HEK293T (cell line): ENCODE measurements around the gene NFYC.

ENCODE experiments used
- CTCF ChIA-PET: fragments of 350-600 bp; formaldehyde crosslinking; extraction: SDS; loops from one replicate; lab custom pipeline; 2021; ENCODE audit warnings: antibody characterized with exemption, inconsistent platforms; lab: Yijun Ruan, JAX
- POLR2A ChIA-PET: fragments of 350-600 bp; formaldehyde crosslinking; extraction: SDS; loops from one replicate; lab custom pipeline; 2020; ENCODE audit warnings: antibody characterized with exemption, inconsistent platforms; lab: Yijun Ruan, JAX
- DNase-seq: peaks from one replicate; pipeline ENCODE4 v3.0.0; 2012; ENCODE audit warnings: mixed read lengths; ENCODE audit errors: extremely low spot score
- ARNT ChIP-seq: fragments of 450-650 bp; IDR thresholded peaks from 2 replicates; pipeline ENCODE4 v1.6.1; 2017; ENCODE audit warnings: mild to moderate bottlenecking
- BHLHE40 ChIP-seq: fragments of 450-650 bp; IDR thresholded peaks from 2 replicates; pipeline ENCODE4 v1.6.1; 2016; ENCODE audit warnings: mild to moderate bottlenecking, moderate library complexity, borderline replicate concordance
- CTBP1 ChIP-seq: fragments of 450-650 bp; IDR thresholded peaks from 2 replicates; pipeline ENCODE4 v1.6.1; 2016; ENCODE audit warnings: borderline replicate concordance
- ELF4 ChIP-seq: fragments of 450-650 bp; IDR thresholded peaks from 2 replicates; pipeline ENCODE4 v1.6.1; 2017; ENCODE audit warnings: antibody characterized with exemption
- FOXA1 ChIP-seq: fragments of 450-650 bp; IDR thresholded peaks from 2 replicates; pipeline ENCODE4 v1.6.1; 2016; ENCODE audit warnings: mild to moderate bottlenecking
- FOXK2 ChIP-seq: fragments of 450-650 bp; IDR thresholded peaks from 2 replicates; pipeline ENCODE4 v1.6.1; 2016; ENCODE audit warnings: mild to moderate bottlenecking
- FOXM1 ChIP-seq: fragments of 450-650 bp; IDR thresholded peaks from 2 replicates; pipeline ENCODE4 v1.6.1; 2017; ENCODE audit warnings: mild to moderate bottlenecking, borderline replicate concordance
- HDGF ChIP-seq: fragments of 450-650 bp; IDR thresholded peaks from 2 replicates; pipeline ENCODE4 v1.6.1; 2017; ENCODE audit warnings: antibody characterized with exemption, borderline replicate concordance
- L3MBTL2 ChIP-seq: fragments of 450-650 bp; conservative IDR thresholded peaks from 2 replicates; pipeline ENCODE4 v1.6.1; 2016; ENCODE audit warnings: mild to moderate bottlenecking
- LEF1 ChIP-seq: fragments of 450-650 bp; IDR thresholded peaks from 2 replicates; pipeline ENCODE4 v1.6.1; 2017; ENCODE audit warnings: mild to moderate bottlenecking, borderline replicate concordance
- NFRKB ChIP-seq: fragments of 450-650 bp; IDR thresholded peaks from 2 replicates; pipeline ENCODE4 v1.6.1; 2016; ENCODE audit warnings: mild to moderate bottlenecking, moderate library complexity
- SP1 ChIP-seq: fragments of 450-650 bp; IDR thresholded peaks from 2 replicates; pipeline ENCODE4 v1.6.1; 2017
- SUZ12 ChIP-seq: fragments of 450-650 bp; IDR thresholded peaks from 2 replicates; pipeline ENCODE4 v1.6.1; 2016; ENCODE audit warnings: mild to moderate bottlenecking
- TARDBP ChIP-seq: fragments of 450-650 bp; IDR thresholded peaks from 2 replicates; pipeline ENCODE4 v1.6.1; 2016
- ZNF384 ChIP-seq: fragments of 450-650 bp; IDR thresholded peaks from 2 replicates; pipeline ENCODE4 v1.6.1; 2016
- TF ChIP-seq, protein P1 (sequence below): fragments of 450-650 bp; IDR thresholded peaks from 2 replicates; pipeline ENCODE4 v1.6.1; 2016

The NFYC gene

DNA sequence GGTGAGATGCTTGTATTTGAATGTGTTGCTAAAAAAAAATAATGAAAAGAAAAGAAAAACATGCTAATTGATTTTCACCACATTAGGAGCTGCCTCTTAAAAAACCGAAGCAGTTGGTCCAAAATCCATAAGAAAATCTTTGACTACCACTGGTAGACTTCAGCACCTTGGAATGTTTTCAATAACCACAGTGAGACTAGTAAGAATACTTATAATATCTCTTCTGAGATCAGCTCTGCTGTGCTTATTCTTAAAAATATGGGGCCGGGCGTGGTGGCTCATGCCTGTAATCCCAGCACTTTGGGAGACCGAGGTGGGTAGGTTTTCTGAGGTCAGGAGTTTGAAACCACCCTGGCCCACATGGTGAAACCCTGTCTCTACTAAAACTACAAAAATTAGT lies 15.1 kb downstream of the NFYC start:
- CTCF ChIA-PET = no interaction called here
- POLR2A ChIA-PET = interaction anchor here (0.6 to 3.5 kb wide), 2 partner anchors 12 to 15 kb away, joined by 3 to 25 read pairs; partner anchors contain the start of gene NFYC
- TF ChIP-seq CTBP1 (no peak), ELF4 (no peak)
- TF ChIP-seq, protein P1, sequence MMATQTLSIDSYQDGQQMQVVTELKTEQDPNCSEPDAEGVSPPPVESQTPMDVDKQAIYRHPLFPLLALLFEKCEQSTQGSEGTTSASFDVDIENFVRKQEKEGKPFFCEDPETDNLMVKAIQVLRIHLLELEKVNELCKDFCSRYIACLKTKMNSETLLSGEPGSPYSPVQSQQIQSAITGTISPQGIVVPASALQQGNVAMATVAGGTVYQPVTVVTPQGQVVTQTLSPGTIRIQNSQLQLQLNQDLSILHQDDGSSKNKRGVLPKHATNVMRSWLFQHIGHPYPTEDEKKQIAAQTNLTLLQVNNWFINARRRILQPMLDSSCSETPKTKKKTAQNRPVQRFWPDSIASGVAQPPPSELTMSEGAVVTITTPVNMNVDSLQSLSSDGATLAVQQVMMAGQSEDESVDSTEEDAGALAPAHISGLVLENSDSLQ = no peak
- no peak for DNase-seq

DNA sequence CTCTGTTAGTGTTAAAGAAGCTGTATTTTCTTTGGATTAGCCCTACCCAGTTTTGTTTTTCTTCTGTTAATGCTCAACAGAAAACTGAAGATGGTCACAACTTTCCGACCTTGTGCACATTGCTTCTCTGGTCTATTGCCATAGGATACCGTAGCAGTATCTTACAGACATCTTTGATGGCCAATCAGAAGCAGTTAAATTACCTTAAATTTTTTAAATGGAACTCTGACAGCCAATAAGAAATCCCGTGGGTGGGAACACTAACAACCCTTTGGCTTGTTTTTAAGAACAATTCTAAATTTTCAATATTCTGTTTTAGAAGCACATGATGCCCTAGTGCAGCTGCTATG lies 17.2 kb downstream of the NFYC start:
- ChIA-PET CTCF (no interaction called here), POLR2A (interaction anchor here (3.5 kb wide), 1 partner anchor 17 kb away, joined by 25 read pairs; the partner anchor contains the start of gene NFYC)
- peak; percentile 59 for DNase-seq
- TF ChIP-seq, protein P1 = peak; percentile 97
- TF ChIP-seq BHLHE40 = no peak

DNA sequence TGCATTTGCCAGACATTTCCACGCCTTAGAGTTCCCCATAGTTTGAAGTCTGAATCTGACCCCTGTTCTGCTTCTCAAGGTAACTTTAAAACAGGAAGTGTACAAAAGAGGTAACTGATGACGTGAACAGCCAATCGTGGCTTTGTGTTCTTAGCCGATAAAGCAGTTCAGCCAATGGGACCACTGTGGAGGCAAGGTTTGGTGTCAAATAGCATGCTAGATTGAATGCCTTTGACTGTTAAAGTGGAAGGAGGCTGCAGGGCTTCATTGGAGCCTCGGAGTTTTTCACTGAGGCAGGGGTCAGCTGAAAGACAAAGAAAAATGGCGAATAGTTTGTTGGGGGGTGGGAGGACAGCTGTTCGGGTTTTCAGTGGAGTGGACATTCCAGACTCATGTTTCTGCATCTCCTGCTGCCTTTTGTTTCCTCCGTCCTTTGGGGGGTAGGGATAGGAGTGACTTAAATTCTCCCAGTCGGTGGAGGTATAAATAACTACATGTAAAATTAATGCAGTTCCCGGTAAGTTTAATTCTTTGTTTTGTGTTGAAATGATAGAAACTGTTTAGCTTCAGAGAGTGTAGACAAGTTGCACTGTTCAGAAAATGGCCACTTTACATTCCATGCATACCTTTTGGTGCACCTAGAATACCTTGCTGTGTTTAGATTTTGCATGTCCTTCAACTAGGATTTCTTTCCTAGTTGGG lies 17.7 kb downstream of the NFYC start:
- peak; percentile 83 for DNase-seq

DNA sequence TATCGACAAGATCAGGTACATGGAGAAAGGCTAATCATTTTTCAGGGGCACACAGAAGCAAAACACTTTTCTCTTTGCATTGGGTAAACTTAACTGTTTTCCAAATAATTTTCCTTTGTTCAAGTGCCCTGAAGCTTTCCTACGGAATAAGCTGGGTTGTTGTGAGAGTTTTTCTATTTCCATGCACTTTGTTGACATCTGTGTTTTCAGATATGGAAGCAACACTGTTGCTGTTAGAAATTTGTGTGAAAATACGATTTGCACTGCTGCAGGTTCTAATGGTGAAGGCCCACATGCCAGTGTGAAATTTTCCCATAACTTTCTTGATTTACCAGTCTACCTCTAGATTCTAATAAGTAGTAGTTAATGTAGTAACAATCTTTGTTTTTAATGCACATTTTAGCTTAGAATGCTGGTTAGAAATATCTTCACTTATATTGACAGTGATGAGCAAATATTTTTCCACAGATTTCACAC lies 18.3 kb downstream of the NFYC start:
- ChIA-PET POLR2A (interaction anchor here (0.8 to 3.3 kb wide), 3 partner anchors 12 to 18 kb away, joined by 3 to 35 read pairs (median 3); partner anchors contain the start of gene NFYC), CTCF (interaction anchor here (1.2 kb wide), 1 partner anchor 12 kb away, joined by 3 read pairs; no protein-coding TSS in a partner anchor)
- DNase-seq = no peak
- TF ChIP-seq LEF1 (no peak), TARDBP (no peak), ZNF384 (no peak), FOXA1 (no peak), SUZ12 (no peak), HDGF (no peak), FOXK2 (no peak), ARNT (no peak), SP1 (no peak), BHLHE40 (no peak), L3MBTL2 (no peak), ELF4 (no peak), NFRKB (no peak), CTBP1 (no peak), FOXM1 (no peak)
- TF ChIP-seq, protein P1 = no peak

More for the DNA sequence above, 17.7 kb downstream of the NFYC start:
- POLR2A ChIA-PET = interaction anchor here (0.8 to 3.3 kb wide), 3 partner anchors 13 to 17 kb away, joined by 3 to 35 read pairs (median 3); partner anchors contain the start of gene NFYC
- CTCF ChIA-PET = interaction anchor here (1.2 kb wide), 1 partner anchor 13 kb away, joined by 3 read pairs; no protein-coding TSS in a partner anchor
- TF ChIP-seq FOXM1 = no peak
- no peak for TF ChIP-seq HDGF
- no peak for TF ChIP-seq NFRKB
- TF ChIP-seq SUZ12 = no peak
- peak; percentile 74 for TF ChIP-seq ELF4
- TF ChIP-seq SP1 = no peak
- no peak for TF ChIP-seq FOXK2
- no peak for TF ChIP-seq ZNF384
- no peak for TF ChIP-seq ARNT
- no peak for TF ChIP-seq TARDBP
- TF ChIP-seq, protein P1 = peak; percentile 97

DNA sequence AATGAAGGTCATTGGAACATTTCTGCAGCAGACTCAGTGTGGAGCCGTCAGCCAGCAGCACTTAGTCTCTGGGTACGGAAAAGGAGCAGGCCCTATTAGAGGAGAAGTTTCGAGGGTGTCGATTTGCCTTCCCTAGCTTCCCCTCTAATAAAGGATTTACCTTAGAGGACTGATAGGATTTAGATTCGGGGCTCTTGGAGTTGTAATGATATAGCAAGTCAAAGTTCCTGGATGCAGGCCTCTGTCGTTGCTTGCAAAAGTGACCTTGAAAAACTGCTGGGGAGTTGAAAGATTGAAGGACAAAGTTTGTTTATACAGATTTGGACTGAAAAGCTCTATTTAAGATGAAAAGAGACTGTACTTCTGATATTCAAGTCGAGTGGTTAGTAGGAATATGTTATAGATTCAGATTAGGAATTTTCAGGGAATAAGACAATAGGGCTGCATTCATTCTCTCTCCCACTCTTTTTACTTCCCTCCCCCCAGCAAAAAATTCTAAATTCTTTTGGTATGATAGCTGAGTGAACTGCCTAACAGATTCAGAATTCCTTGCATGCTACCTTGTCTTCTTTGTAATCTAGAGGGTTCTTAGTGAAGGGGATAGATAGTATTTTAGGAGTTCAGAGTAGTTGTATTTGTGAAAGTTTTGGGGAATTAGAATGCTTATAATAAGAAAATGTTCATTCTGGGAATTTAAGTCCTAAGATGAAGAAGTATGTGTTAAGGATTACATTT lies 19.2 kb downstream of the NFYC start:
- no peak for DNase-seq
- ChIA-PET CTCF (interaction anchor here (1.2 kb wide), 1 partner anchor 11 kb away, joined by 3 read pairs; no protein-coding TSS in a partner anchor), POLR2A (interaction anchor here (1.0 to 3.3 kb wide), 2 partner anchors 19 to 21 kb away, joined by 3 to 35 read pairs; partner anchors contain the start of gene NFYC)
- no peak for TF ChIP-seq FOXM1
- TF ChIP-seq CTBP1 = no peak
- TF ChIP-seq LEF1 = no peak
- no peak for TF ChIP-seq HDGF
- TF ChIP-seq ELF4 = no peak
- TF ChIP-seq FOXA1 = no peak
- no peak for TF ChIP-seq SP1
- no peak for TF ChIP-seq TARDBP
- no peak for TF ChIP-seq ZNF384
- TF ChIP-seq FOXK2 = no peak
- TF ChIP-seq, protein P1 = no peak
- TF ChIP-seq SUZ12 = no peak
- TF ChIP-seq ARNT = no peak
- TF ChIP-seq L3MBTL2 = no peak
- TF ChIP-seq NFRKB = no peak
